Adipose tissue (tissue), 3 donors: Measurements from ENCODE around the gene DYRK4. TPM values are rescaled to one million over a fixed set of nuclear protein-coding genes. Genes with fewer than 3 reads are reported as not detected.

ENCODE experiments used
- H3K27ac ChIP-seq: one replicate; pipeline ENCODE4 v1.5.1; 2013; ENCODE audit warnings: low read depth, low read length
- WGBS, 3 donors: extraction: QIAGEN DNeasy Blood & Tissue Kit; methylation state at CpG; one replicate each; pipeline ENCODE4 v1.1.7; 2013; 5-methylcytosine and 5-hydroxymethylcytosine counted together
- polyA plus RNA-seq, 3 donors: library from polyadenylated mRNA; stranded (reverse); fragments of 200-250 nt; gene quantifications; one replicate each; pipeline ENCODE4 v1.2.3, GENCODE V29; 2013
- donor health status: healthy with polysubstance abuse.
- donor health status: Bipolar disorder and iron deficiency.
- donor health status: healthy.

Gene DYRK4
- polyA plus RNA-seq, 3 donors = 21.1 to 53.1 (median 30.0) TPM

- 16 to 43% (median 30%) methylated on average over 1 of the region's 1 CpG for WGBS, 3 donors
- H3K27ac ChIP-seq = no peak overlapping the region
Observed at GRCh38 chr12:4603946-4604345, 41.9 kb downstream of the DYRK4 start.

GRCh38 chr12:4604684-4605193 lies 42.7 kb downstream of the DYRK4 start:
- H3K27ac ChIP-seq = peak overlapping the region; percentile 3
- 1 to 3% (median 2%) methylated on average over 25 of the region's 25 CpGs for WGBS, 3 donors

- no peak overlapping the region for H3K27ac ChIP-seq
- 70 to 83% (median 77%) methylated on average over 3 of the region's 3 CpGs for WGBS, 3 donors
Observed at GRCh38 chr12:4607056-4607455, 45.0 kb downstream of the DYRK4 start.

GRCh38 chr12:4609071-4609470 lies 47.1 kb downstream of the DYRK4 start:
- 87 to 93% (median 87%) methylated on average over 9 of the region's 9 CpGs for WGBS, 3 donors
- H3K27ac ChIP-seq = no peak overlapping the region

- 60 to 72% (median 71%) methylated on average over 4 of the region's 4 CpGs for WGBS, 3 donors
- no peak overlapping the region for H3K27ac ChIP-seq
Observed at GRCh38 chr12:4610481-4610880, 48.5 kb downstream of the DYRK4 start.

GRCh38 chr12:4615667-4616066 lies 53.7 kb downstream of the DYRK4 start:
- H3K27ac ChIP-seq = no peak overlapping the region
- 88 to 96% (median 93%) methylated on average over 9 of the region's 9 CpGs for WGBS, 3 donors

GRCh38 chr12:4621511-4621910 lies 59.5 kb downstream of the DYRK4 start:
- 88 to 93% (median 90%) methylated on average over 3 of the region's 3 CpGs for WGBS, 3 donors
- no peak overlapping the region for H3K27ac ChIP-seq

- H3K27ac ChIP-seq = no peak overlapping the region
- WGBS, 3 donors = 90 to 93% (median 91%) methylated on average over 5 of the region's 5 CpGs
Observed at GRCh38 chr12:4626543-4626942, 64.5 kb downstream of the DYRK4 start.

- H3K27ac ChIP-seq = no peak overlapping the region
- WGBS, 3 donors = 92 to 96% (median 95%) methylated on average over 10 of the region's 10 CpGs
Observed at GRCh38 chr12:4628406-4628805, 66.4 kb downstream of the DYRK4 start.

- WGBS, 3 donors = 68 to 76% (median 74%) methylated on average over 5 of the region's 5 CpGs
- H3K27ac ChIP-seq = no peak overlapping the region
Observed at GRCh38 chr12:4630262-4630661, 68.3 kb downstream of the DYRK4 start.

- no peak overlapping the region for H3K27ac ChIP-seq
- WGBS, 3 donors = 78 to 89% (median 84%) methylated on average over 6 of the region's 6 CpGs
Observed at GRCh38 chr12:4643747-4644146, 81.7 kb downstream of the DYRK4 start.

GRCh38 chr12:4645023-4645422 lies 83.0 kb downstream of the DYRK4 start:
- H3K27ac ChIP-seq = no peak overlapping the region
- WGBS, 3 donors = 91 to 95% (median 93%) methylated on average over 1 of the region's 1 CpG

GRCh38 chr12:4648104-4648500 lies 86.1 kb downstream of the DYRK4 start:
- WGBS, 3 donors = 28 to 36% (median 29%) methylated on average over 4 of the region's 4 CpGs
- H3K27ac ChIP-seq = no peak overlapping the region

GRCh38 chr12:4648501-4649357 lies 86.7 kb downstream of the DYRK4 start, which contains the start of the genes AKAP3 and NDUFA9:
TSS of gene AKAP3 (minus strand) at chr12:4649051. CDS start at chr12:4638196, 10,855 bp downstream.
TSS of gene NDUFA9 (plus strand) at chr12:4649114. CDS start at chr12:4649127, 13 bp downstream.
- no peak within 1 kb of the TSS for H3K27ac ChIP-seq
- 0 to 1% (median 1%) methylated on average over 39 of the region's 39 CpGs for WGBS, 3 donors

GRCh38 chr12:4649358-4649661 lies 87.3 kb downstream of the DYRK4 start:
- WGBS, 3 donors = 0 to 2% (median 0%) methylated on average over 6 of the region's 6 CpGs
- H3K27ac ChIP-seq = no peak overlapping the region

GRCh38 chr12:4653257-4653656 lies 91.2 kb downstream of the DYRK4 start:
- no peak overlapping the region for H3K27ac ChIP-seq

GRCh38 chr12:4653691-4654090 lies 91.7 kb downstream of the DYRK4 start:
- WGBS, 3 donors = 64 to 75% (median 75%) methylated on average over 2 of the region's 2 CpGs
- H3K27ac ChIP-seq = no peak overlapping the region
